ENCODE data around the gene IER3.

DNA sequence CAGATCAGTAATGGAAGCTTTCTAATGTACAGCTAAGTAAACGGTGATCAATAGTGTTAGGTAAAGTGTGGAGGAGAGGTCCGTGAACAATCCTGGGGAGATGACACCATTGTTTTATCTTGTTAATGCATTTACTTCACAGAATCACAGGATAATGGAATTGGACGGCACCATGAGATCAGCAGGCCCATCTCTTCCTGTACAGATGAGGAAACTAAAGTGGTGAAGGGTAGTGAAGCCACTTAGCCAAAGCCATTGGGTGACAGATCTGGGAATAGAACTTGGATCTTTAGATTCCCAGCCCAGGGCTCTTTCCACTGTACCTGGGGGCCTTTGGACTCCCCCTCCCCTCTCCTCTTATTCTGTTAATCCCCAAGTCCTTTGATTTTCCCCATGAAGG, 26.2 kb upstream of the IER3 start:
- TF ChIP-seq ZNF436 (CRISPR knock-in tag; IDR thresholded peaks at IDR 0.05) (no peak), SMC3 (conservative IDR thresholded peaks at IDR 0.05; ENCODE audit: insufficient read depth, low read depth, low read length) (no peak), ZC3H4 (CRISPR knock-in tag; IDR thresholded peaks at IDR 0.05; ENCODE audit: borderline replicate concordance) (no peak), ZNF507 (tag; conservative IDR thresholded peaks at IDR 0.05) (no peak), DACH1 (IDR thresholded peaks at IDR 0.05; ENCODE audit: partially characterized antibody) (no peak), CREB1 (IDR thresholded peaks at IDR 0.05) (no peak), CREB1 (CRISPR knock-in tag; IDR thresholded peaks at IDR 0.05) (no peak), ZNF232 (CRISPR knock-in tag; IDR thresholded peaks at IDR 0.05) (no peak), ZNF263 (CRISPR knock-in tag; IDR thresholded peaks at IDR 0.05; ENCODE audit: borderline replicate concordance) (no peak)
- TF ChIP-seq, protein P1, sequence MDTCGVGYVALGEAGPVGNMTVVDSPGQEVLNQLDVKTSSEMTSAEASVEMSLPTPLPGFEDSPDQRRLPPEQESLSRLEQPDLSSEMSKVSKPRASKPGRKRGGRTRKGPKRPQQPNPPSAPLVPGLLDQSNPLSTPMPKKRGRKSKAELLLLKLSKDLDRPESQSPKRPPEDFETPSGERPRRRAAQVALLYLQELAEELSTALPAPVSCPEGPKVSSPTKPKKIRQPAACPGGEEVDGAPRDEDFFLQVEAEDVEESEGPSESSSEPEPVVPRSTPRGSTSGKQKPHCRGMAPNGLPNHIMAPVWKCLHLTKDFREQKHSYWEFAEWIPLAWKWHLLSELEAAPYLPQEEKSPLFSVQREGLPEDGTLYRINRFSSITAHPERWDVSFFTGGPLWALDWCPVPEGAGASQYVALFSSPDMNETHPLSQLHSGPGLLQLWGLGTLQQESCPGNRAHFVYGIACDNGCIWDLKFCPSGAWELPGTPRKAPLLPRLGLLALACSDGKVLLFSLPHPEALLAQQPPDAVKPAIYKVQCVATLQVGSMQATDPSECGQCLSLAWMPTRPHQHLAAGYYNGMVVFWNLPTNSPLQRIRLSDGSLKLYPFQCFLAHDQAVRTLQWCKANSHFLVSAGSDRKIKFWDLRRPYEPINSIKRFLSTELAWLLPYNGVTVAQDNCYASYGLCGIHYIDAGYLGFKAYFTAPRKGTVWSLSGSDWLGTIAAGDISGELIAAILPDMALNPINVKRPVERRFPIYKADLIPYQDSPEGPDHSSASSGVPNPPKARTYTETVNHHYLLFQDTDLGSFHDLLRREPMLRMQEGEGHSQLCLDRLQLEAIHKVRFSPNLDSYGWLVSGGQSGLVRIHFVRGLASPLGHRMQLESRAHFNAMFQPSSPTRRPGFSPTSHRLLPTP (IDR thresholded peaks at IDR 0.05; ENCODE audit: borderline replicate concordance, extremely low read depth, insufficient read length), result no peak
- TF ChIP-seq, protein P2, sequence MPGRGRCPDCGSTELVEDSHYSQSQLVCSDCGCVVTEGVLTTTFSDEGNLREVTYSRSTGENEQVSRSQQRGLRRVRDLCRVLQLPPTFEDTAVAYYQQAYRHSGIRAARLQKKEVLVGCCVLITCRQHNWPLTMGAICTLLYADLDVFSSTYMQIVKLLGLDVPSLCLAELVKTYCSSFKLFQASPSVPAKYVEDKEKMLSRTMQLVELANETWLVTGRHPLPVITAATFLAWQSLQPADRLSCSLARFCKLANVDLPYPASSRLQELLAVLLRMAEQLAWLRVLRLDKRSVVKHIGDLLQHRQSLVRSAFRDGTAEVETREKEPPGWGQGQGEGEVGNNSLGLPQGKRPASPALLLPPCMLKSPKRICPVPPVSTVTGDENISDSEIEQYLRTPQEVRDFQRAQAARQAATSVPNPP (IDR thresholded peaks at IDR 0.05; ENCODE audit: borderline replicate concordance, insufficient read depth, insufficient read length), result no peak
- TF ChIP-seq, protein P3, sequence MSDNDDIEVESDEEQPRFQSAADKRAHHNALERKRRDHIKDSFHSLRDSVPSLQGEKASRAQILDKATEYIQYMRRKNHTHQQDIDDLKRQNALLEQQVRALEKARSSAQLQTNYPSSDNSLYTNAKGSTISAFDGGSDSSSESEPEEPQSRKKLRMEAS (CRISPR knock-in tag; IDR thresholded peaks at IDR 0.05), result no peak
- TF ChIP-seq, protein P4, sequence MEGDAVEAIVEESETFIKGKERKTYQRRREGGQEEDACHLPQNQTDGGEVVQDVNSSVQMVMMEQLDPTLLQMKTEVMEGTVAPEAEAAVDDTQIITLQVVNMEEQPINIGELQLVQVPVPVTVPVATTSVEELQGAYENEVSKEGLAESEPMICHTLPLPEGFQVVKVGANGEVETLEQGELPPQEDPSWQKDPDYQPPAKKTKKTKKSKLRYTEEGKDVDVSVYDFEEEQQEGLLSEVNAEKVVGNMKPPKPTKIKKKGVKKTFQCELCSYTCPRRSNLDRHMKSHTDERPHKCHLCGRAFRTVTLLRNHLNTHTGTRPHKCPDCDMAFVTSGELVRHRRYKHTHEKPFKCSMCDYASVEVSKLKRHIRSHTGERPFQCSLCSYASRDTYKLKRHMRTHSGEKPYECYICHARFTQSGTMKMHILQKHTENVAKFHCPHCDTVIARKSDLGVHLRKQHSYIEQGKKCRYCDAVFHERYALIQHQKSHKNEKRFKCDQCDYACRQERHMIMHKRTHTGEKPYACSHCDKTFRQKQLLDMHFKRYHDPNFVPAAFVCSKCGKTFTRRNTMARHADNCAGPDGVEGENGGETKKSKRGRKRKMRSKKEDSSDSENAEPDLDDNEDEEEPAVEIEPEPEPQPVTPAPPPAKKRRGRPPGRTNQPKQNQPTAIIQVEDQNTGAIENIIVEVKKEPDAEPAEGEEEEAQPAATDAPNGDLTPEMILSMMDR (IDR thresholded peaks at IDR 0.05 in 2 of 3, conservative IDR thresholded peaks at IDR 0.05 in 1 of 3; ENCODE audit: insufficient read depth in 2 of 3, low read depth in 1 of 3, low read length in 3 of 3), result no peak
- TF ChIP-seq, protein P5, sequence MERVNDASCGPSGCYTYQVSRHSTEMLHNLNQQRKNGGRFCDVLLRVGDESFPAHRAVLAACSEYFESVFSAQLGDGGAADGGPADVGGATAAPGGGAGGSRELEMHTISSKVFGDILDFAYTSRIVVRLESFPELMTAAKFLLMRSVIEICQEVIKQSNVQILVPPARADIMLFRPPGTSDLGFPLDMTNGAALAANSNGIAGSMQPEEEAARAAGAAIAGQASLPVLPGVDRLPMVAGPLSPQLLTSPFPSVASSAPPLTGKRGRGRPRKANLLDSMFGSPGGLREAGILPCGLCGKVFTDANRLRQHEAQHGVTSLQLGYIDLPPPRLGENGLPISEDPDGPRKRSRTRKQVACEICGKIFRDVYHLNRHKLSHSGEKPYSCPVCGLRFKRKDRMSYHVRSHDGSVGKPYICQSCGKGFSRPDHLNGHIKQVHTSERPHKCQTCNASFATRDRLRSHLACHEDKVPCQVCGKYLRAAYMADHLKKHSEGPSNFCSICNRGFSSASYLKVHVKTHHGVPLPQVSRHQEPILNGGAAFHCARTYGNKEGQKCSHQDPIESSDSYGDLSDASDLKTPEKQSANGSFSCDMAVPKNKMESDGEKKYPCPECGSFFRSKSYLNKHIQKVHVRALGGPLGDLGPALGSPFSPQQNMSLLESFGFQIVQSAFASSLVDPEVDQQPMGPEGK (CRISPR knock-in tag; IDR thresholded peaks at IDR 0.05; ENCODE audit: borderline replicate concordance), result no peak
